ENCODE data around the gene IFRD2. TPM values are rescaled to one million over a fixed set of nuclear protein-coding genes. Genes with fewer than 3 reads are reported as not detected.
A peak's percentile ranks its signal among the peaks of the same experiment; 100 is the strongest.

IFRD2 gene
- total and polyA plus RNA-seq, 2 of the 8 experiments (the other 6 are each of a cell fraction or from before 2014, with no cell fraction given): 76.7 to 88.8 TPM

DNA sequence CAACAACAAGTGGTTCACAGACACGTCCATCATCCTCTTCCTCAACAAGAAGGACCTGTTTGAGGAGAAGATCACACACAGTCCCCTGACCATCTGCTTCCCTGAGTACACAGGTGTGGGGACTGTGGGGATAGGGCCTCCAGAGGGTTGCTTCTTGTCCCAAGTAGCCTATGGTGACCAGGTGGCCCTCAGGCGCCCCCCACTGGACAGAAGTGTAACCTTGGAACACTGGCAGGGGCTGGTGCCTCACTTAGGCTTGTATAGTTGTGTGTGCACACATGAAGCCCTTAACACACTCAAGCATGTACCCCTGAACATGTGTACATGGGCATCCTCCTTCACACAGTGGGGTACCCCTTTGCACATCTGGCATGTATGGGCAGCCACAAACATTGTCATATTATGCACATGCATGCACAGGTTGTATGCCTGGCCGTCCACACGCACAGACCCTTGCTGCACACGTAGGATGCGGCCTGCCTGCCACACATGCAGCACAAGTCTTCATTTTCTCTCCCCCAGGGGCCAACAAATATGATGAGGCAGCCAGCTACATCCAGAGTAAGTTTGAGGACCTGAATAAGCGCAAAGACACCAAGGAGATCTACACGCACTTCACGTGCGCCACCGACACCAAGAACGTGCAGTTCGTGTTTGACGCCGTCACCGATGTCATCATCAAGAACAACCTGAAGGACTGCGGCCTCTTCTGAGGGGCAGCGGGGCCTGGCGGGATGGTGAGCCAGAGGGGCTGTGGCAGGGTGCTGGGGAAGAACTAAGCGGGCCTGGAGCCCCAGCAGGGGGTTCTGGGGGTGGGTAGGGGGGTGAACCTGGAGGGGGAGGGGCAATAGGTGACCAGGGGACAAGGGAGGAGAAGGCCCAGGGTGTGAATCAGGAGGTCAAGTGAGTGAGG is 35.0 kb downstream of the IFRD2 start:
- peaks cover 0 to 14% (median 12%) of the 10 kb centered on the region in 4 experiments; a peak in 6 of 7 replicates for H3K4me1 ChIP-seq (replicated peaks in 1 of 4; ENCODE audit: control insufficient read depth in 3 of 4, insufficient read depth in 4 of 4, low read length in 3 of 4)
- H2BK20ac ChIP-seq (ENCODE audit: low read length): no peak overlapping the region
- no peak overlapping the region for H2AK5ac ChIP-seq (ENCODE audit: low read depth, low read length)
- no peak overlapping the region for H3K9ac ChIP-seq (replicated peaks in 1 of 4; ENCODE audit: extremely low read depth in 1 of 4, low read depth in 3 of 4, low read length in 3 of 4)
- no peak overlapping the region for H3K4me2 ChIP-seq (ENCODE audit: insufficient read depth in 1 of 2, low read depth in 2 of 2, low read length in 2 of 2)
- TF ChIP-seq TEAD4 (IDR thresholded peaks at IDR 0.05; ENCODE audit: low read depth, low read length) (no peak), RAD21 (IDR thresholded peaks at IDR 0.05 in 1 of 2, conservative IDR thresholded peaks at IDR 0.05 in 1 of 2; ENCODE audit: low read depth in 2 of 2, low read length in 2 of 2) (peak; percentile 68 to 82), GTF2F1 (IDR thresholded peaks at IDR 0.05; ENCODE audit: borderline replicate concordance, low read depth, low read length) (no peak), TAF7 (optimal IDR thresholded peaks at IDR 0.05; ENCODE audit: borderline replicate concordance, low read depth, low read length) (no peak)
- TF ChIP-seq, protein P1, sequence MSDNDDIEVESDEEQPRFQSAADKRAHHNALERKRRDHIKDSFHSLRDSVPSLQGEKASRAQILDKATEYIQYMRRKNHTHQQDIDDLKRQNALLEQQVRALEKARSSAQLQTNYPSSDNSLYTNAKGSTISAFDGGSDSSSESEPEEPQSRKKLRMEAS (IDR thresholded peaks at IDR 0.05): peak; percentile 12; the same call in 1 of the 2 replicates
- TF ChIP-seq, protein P2, sequence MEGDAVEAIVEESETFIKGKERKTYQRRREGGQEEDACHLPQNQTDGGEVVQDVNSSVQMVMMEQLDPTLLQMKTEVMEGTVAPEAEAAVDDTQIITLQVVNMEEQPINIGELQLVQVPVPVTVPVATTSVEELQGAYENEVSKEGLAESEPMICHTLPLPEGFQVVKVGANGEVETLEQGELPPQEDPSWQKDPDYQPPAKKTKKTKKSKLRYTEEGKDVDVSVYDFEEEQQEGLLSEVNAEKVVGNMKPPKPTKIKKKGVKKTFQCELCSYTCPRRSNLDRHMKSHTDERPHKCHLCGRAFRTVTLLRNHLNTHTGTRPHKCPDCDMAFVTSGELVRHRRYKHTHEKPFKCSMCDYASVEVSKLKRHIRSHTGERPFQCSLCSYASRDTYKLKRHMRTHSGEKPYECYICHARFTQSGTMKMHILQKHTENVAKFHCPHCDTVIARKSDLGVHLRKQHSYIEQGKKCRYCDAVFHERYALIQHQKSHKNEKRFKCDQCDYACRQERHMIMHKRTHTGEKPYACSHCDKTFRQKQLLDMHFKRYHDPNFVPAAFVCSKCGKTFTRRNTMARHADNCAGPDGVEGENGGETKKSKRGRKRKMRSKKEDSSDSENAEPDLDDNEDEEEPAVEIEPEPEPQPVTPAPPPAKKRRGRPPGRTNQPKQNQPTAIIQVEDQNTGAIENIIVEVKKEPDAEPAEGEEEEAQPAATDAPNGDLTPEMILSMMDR (IDR thresholded peaks at IDR 0.05; ENCODE audit: control extremely low read depth in 1 of 3, insufficient read depth in 1 of 3, low read depth in 1 of 3, low read length in 3 of 3): peak in 2 of 3 experiments; percentile 78 to 86; a peak in 3 of 4 replicates
- H2BK120ac ChIP-seq (replicated peaks; ENCODE audit: low read depth, low read length): no peak overlapping the region
- H3K23ac ChIP-seq (ENCODE audit: insufficient read length): no peak overlapping the region
- H3K14ac ChIP-seq (ENCODE audit: insufficient read length): no peak overlapping the region
- no peaks in the 10 kb centered on the region for H3K27me3 ChIP-seq (replicated peaks in 1 of 4; ENCODE audit: control insufficient read depth in 3 of 4, extremely low read depth in 1 of 4, insufficient read depth in 3 of 4, low read length in 3 of 4)
- H3K18ac ChIP-seq (ENCODE audit: extremely low read depth, low read length): no peak overlapping the region
- peaks cover 2 to 14% of the 10 kb centered on the region in 2 experiments for H4K20me1 ChIP-seq (replicated peaks in 1 of 2; ENCODE audit: control insufficient read depth in 1 of 2, insufficient read depth in 2 of 2, low read length in 2 of 2)
- WGBS, 2 experiments (ENCODE audit: extremely low coverage in 1 of 2, insufficient coverage in 1 of 2, insufficient read length in 1 of 2, insufficient replicate concordance in 2 of 2, low coverage in 1 of 2, low lambda C conversion rate in 2 of 2, missing lambda C conversion rate in 1 of 2): 86% methylated on average over 20 of the region's 20 CpGs; no CpG with 5 or more reads in 1 of the 2 experiments
- no peak overlapping the region for H3K56ac ChIP-seq (replicated peaks; ENCODE audit: insufficient read length, low read depth, low read length)
- ChIA-PET POLR2A (ENCODE audit: partially characterized antibody) (interaction anchor here (0.7 to 2.1 kb wide), 5 partner anchors 7 to 30 kb away, joined by 3 to 7 read pairs (median 3); no protein-coding TSS in a partner anchor), CTCF (ENCODE audit: partially characterized antibody) (interaction anchor here (0.7 to 53.5 kb wide), 13 partner anchors 8 to 137 kb away, joined by 3 to 2149 read pairs (median 3); partner anchors contain the start of genes GNAI2, GNAT1, LSMEM2 and SEMA3B)
- H3K4ac ChIP-seq (replicated peaks; ENCODE audit: insufficient read length, low read depth, low read length): no peak overlapping the region
- no peak overlapping the region for H2BK5ac ChIP-seq (ENCODE audit: low read depth, low read length)
- H3K79me2 ChIP-seq (ENCODE audit: control insufficient read depth in 1 of 2, insufficient read depth in 2 of 2, low read length in 2 of 2): no peaks in the 10 kb centered on the region
- H3K36me3 ChIP-seq (ENCODE audit: control insufficient read depth in 2 of 4, insufficient read depth in 4 of 4, low read length in 3 of 4): peaks cover 17 to 32% (median 24%) of the 10 kb centered on the region in 4 experiments; a peak in 7 of 8 replicates
- no peak overlapping the region for H3K27ac ChIP-seq (ENCODE audit: low read depth, low read length)
- no peak overlapping the region for H2AFZ ChIP-seq (ENCODE audit: low read length)
- H2BK12ac ChIP-seq (ENCODE audit: low read depth, low read length): no peak overlapping the region; the same call in 1 of the 2 replicates
- peaks cover 6% of the 10 kb centered on the region; the same call in 1 of the 2 replicates for H3K79me1 ChIP-seq (ENCODE audit: low read depth, low read length)
- H4K5ac ChIP-seq (ENCODE audit: insufficient read length, low read depth, low read length): no peak overlapping the region
- H4K91ac ChIP-seq (replicated peaks; ENCODE audit: insufficient read length, low read length): no peak overlapping the region
- FAIRE-seq (no peak), DNase-seq (ENCODE audit: low read depth in 1 of 2, low spot score in 2 of 2) (peak in 1 of 2 experiments; percentile 89)
- no peaks in the 10 kb centered on the region for H3K9me3 ChIP-seq (ENCODE audit: insufficient read depth in 2 of 2, low read depth in 1 of 2, low read length in 1 of 2)
- H4K8ac ChIP-seq (ENCODE audit: extremely low read depth, insufficient read depth, low read length): no peak overlapping the region
- no peaks in the 10 kb centered on the region for H3K23me2 ChIP-seq (ENCODE audit: low read depth, low read length)
- no peak overlapping the region for H2BK15ac ChIP-seq (ENCODE audit: low read length)
- no peak overlapping the region for H3K4me3 ChIP-seq (ENCODE audit: extremely low read depth in 1 of 4, insufficient read depth in 2 of 4, low read depth in 3 of 4, low read length in 4 of 4)

Measured in H1 (cell line).